Neural cell (in vitro differentiated cells): ENCODE measurements around the gene ZBTB8A. TPM values are rescaled to one million over a fixed set of nuclear protein-coding genes. Genes with fewer than 3 reads are reported as not detected.
"Not testable (repeated sequence)": the region's sequence is repeated elsewhere in the genome, so short reads cannot be mapped to it uniquely, and the experiment has no call there.

Source experiments
- H2AFZ ChIP-seq: fragments of 200-600, 300-800 bp; sonication (generic), shearing (Covaris generic); 2 replicates; pipeline ENCODE4 v1.6.0; 2014; ENCODE audit warnings: low read depth, mild to moderate bottlenecking, antibody characterized with exemption, low read length, moderate library complexity
- H3F3A ChIP-seq: fragments of 200-600 bp; shearing (Covaris generic); 2 replicates; pipeline ENCODE4 v1.6.1; 2016; ENCODE audit warnings: mild to moderate bottlenecking, moderate library complexity, mixed read lengths, antibody characterized with exemption, low read length; ENCODE audit not compliant: insufficient read depth, poor library complexity, severe bottlenecking
- H3K27ac ChIP-seq: fragments of 200-600, 300-800 bp; sonication (generic), shearing (Covaris generic); 2 replicates; pipeline ENCODE4 v1.5.1; 2014; ENCODE audit warnings: mild to moderate bottlenecking, low read length, moderate library complexity
- H3K27me3 ChIP-seq: fragments of 300-800, 200-600 bp; sonication (generic), shearing (Covaris generic); 2 replicates; pipeline ENCODE4 v1.6.0; 2014; ENCODE audit warnings: mild to moderate bottlenecking, low read depth, low read length, moderate library complexity; ENCODE audit not compliant: insufficient read depth
- H3K36me3 ChIP-seq: fragments of 300-800, 200-600 bp; sonication (generic), shearing (Covaris generic); 2 replicates; pipeline ENCODE4 v1.5.1; 2014; ENCODE audit warnings: mild to moderate bottlenecking, antibody characterized with exemption, low read length, moderate library complexity; ENCODE audit not compliant: insufficient read depth
- H3K4me2 ChIP-seq: fragments of 300-800, 200-600 bp; sonication (generic), shearing (Covaris generic); 2 replicates; pipeline ENCODE4 v1.6.0; 2014; ENCODE audit warnings: mild to moderate bottlenecking, low read length
- H3K4me3 ChIP-seq: fragments of 300-800, 200-600 bp; sonication (generic), shearing (Covaris generic); 2 replicates; pipeline ENCODE4 v1.5.1; 2014; ENCODE audit warnings: mild to moderate bottlenecking, low read length, moderate library complexity
- H3K79me2 ChIP-seq: fragments of 200-600 bp; shearing (Covaris generic); replicated peaks from 2 replicates; pipeline ENCODE4 v1.6.0; 2014; ENCODE audit warnings: mild to moderate bottlenecking, low read length, moderate library complexity; ENCODE audit not compliant: insufficient read depth
- H3K9ac ChIP-seq: fragments of 300-800, 200-600 bp; sonication (generic), shearing (Covaris generic); 2 replicates; pipeline ENCODE4 v1.6.1; 2016; ENCODE audit warnings: mild to moderate bottlenecking, low read length, mixed read lengths
- H3K9me2 ChIP-seq: fragments of 200-600 bp; shearing (Covaris generic); 2 replicates; pipeline ENCODE4 v1.6.1; 2016; ENCODE audit warnings: mild to moderate bottlenecking, low read length, mixed read lengths; ENCODE audit not compliant: insufficient read depth
- H3K9me3 ChIP-seq: fragments of 200-600, 300-800 bp; sonication (generic), shearing (Covaris generic); 2 replicates; pipeline ENCODE4 v1.6.1; 2016; ENCODE audit warnings: mild to moderate bottlenecking, mixed run types, low read length, moderate library complexity, mixed read lengths
- H4K20me1 ChIP-seq: fragments of 200-600 bp; shearing (Covaris generic); 2 replicates; pipeline ENCODE4 v1.6.1; 2016; ENCODE audit warnings: mild to moderate bottlenecking, mixed run types; ENCODE audit not compliant: insufficient read depth
- EP300 ChIP-seq: fragments of 450-650 bp; conservative IDR thresholded peaks from 2 replicates; pipeline ENCODE4 v1.6.1; 2014; ENCODE audit warnings: antibody characterized with exemption, mild to moderate bottlenecking, moderate library complexity; ENCODE audit not compliant: poor library complexity, severe bottlenecking
- EZH2 ChIP-seq: fragments of 200-600, 300-800 bp; shearing (Covaris generic), sonication (generic); IDR thresholded peaks from 2 replicates; pipeline ENCODE4 v1.6.1; 2014; ENCODE audit warnings: antibody characterized with exemption, low read length, borderline replicate concordance, mild to moderate bottlenecking; ENCODE audit not compliant: insufficient read depth, poor library complexity, severe bottlenecking
- MXI1 ChIP-seq: fragments of 450-650 bp; conservative IDR thresholded peaks from 2 replicates; pipeline ENCODE4 v1.6.1; 2014; ENCODE audit warnings: antibody characterized with exemption, mild to moderate bottlenecking; ENCODE audit not compliant: poor library complexity, severe bottlenecking
- POLR2AphosphoS5 ChIP-seq: IDR thresholded peaks from 2 replicates; pipeline ENCODE4 v1.6.1; 2012
- RAD21 ChIP-seq: fragments of 450-650 bp; conservative IDR thresholded peaks from 2 replicates; pipeline ENCODE4 v1.6.1; 2014; ENCODE audit warnings: antibody characterized with exemption, mild to moderate bottlenecking, moderate library complexity
- SMC3 ChIP-seq: fragments of 450-650 bp; conservative IDR thresholded peaks from 2 replicates; pipeline ENCODE4 v1.6.1; 2014; ENCODE audit warnings: antibody characterized with exemption, mild to moderate bottlenecking, moderate library complexity; ENCODE audit not compliant: poor library complexity
- TAF1 ChIP-seq: IDR thresholded peaks from 2 replicates; pipeline ENCODE4 v1.6.1; 2012; ENCODE audit warnings: low read depth
- polyA plus RNA-seq: library from polyadenylated mRNA; depleted of rRNA; stranded (reverse); fragments of >200 nt; gene quantifications from 2 replicates; pipeline ENCODE4 v1.2.3, GENCODE V29; 2014
- TF ChIP-seq, protein P1 (sequence below): fragments of 450-650 bp; IDR thresholded peaks from 2 replicates; pipeline ENCODE4 v1.5.1; 2014; ENCODE audit warnings: antibody characterized with exemption, mild to moderate bottlenecking, moderate library complexity; ENCODE audit not compliant: poor library complexity, severe bottlenecking
- TF ChIP-seq, protein P2 (sequence below): IDR thresholded peaks from 2 replicates; pipeline ENCODE4 v1.6.1; 2012; ENCODE audit warnings: borderline replicate concordance

ZBTB8A gene
- polyA plus RNA-seq, 1 donor from 2014 or later = 10.1 TPM

DNA sequence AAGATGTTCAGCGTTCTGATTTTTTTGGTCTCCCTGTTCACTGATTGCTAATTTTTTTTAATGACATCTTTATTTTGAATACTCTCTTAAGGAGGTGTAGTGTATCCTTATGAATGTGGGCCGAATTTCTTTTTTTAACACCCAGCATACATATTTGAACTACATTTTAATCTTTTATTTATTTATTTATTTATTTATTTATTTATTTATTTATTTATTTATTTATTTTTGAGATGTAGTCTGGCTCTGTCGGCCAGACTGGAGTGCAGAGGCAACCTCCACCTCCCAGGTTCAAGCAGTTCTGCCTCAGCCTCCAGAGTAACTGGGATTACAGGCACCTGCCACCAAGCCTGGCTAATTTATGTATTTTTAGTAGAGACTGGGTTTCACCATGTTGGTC lies 15.1 kb downstream of the ZBTB8A start:
- Histone ChIP-seq H3K27ac (no peak overlapping the region), H3K27me3 (no peaks in the 10 kb centered on the region), H3K79me2 (peaks cover 3% of the 10 kb centered on the region), H3K4me3 (no peak overlapping the region), H3K9me3 (no peaks in the 10 kb centered on the region), H3K4me2 (no peak overlapping the region), H3F3A (no peaks in the 10 kb centered on the region), H4K20me1 (no peaks in the 10 kb centered on the region), H2AFZ (no peak overlapping the region), H3K36me3 (no peaks in the 10 kb centered on the region), H3K9ac (no peak overlapping the region), H3K9me2 (no peaks in the 10 kb centered on the region)
- TF ChIP-seq EZH2 = no peak
- no peak for TF ChIP-seq RAD21
- TF ChIP-seq TAF1 = no peak
- TF ChIP-seq MXI1 = no peak
- TF ChIP-seq SMC3 = no peak

DNA sequence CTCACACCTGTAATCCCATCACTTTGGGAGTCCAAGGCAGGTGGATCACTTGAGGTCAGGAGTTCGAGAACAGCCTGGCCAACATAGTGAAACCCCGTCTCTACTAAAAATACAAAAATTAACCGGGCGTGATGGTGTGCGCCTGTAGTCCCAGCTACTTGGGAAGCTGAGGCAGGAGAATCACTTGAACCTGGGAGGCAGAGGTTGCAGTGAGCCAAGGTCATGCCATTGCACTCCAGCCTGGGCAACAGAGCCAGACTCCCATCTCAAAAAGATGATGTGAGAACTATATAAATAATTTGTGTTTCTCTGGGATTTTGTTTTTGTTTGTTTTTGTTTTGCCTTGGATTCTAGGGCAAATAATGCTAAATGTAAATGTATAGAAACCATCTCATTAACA lies 17.8 kb downstream of the ZBTB8A start:
- H3K36me3 ChIP-seq, H3K27ac ChIP-seq, H3F3A ChIP-seq: not testable (repeated sequence)

DNA sequence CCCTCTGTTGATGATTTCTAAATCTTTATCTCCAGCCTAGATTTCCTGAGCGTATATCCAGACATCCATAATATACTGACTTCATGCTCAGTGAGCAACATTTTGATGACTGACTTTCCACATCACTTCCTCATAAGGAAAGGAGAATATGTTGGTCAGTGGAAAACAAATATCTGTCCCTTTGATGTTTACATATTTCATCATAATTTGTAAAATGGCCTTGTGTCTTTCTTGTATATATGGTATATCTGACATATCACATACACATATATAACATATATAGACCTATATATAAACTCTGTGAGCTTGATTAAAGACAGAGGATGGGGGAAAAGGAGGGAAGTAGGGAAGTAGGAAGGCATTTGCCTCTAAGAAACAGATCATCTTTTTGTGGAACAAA lies 18.6 kb downstream of the ZBTB8A start:
- H3K9me2 ChIP-seq = no peaks in the 10 kb centered on the region
- H3K9me3 ChIP-seq = no peaks in the 10 kb centered on the region
- H4K20me1 ChIP-seq = no peaks in the 10 kb centered on the region
- no peaks in the 10 kb centered on the region for H3K79me2 ChIP-seq
- no peak overlapping the region for H3K4me2 ChIP-seq
- H2AFZ ChIP-seq = no peak overlapping the region
- TF ChIP-seq, protein P1, sequence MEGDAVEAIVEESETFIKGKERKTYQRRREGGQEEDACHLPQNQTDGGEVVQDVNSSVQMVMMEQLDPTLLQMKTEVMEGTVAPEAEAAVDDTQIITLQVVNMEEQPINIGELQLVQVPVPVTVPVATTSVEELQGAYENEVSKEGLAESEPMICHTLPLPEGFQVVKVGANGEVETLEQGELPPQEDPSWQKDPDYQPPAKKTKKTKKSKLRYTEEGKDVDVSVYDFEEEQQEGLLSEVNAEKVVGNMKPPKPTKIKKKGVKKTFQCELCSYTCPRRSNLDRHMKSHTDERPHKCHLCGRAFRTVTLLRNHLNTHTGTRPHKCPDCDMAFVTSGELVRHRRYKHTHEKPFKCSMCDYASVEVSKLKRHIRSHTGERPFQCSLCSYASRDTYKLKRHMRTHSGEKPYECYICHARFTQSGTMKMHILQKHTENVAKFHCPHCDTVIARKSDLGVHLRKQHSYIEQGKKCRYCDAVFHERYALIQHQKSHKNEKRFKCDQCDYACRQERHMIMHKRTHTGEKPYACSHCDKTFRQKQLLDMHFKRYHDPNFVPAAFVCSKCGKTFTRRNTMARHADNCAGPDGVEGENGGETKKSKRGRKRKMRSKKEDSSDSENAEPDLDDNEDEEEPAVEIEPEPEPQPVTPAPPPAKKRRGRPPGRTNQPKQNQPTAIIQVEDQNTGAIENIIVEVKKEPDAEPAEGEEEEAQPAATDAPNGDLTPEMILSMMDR = no peak
- TF ChIP-seq RAD21 (no peak), EZH2 (no peak), TAF1 (no peak), SMC3 (no peak), MXI1 (no peak), EP300 (no peak), POLR2AphosphoS5 (no peak)
- TF ChIP-seq, protein P2, sequence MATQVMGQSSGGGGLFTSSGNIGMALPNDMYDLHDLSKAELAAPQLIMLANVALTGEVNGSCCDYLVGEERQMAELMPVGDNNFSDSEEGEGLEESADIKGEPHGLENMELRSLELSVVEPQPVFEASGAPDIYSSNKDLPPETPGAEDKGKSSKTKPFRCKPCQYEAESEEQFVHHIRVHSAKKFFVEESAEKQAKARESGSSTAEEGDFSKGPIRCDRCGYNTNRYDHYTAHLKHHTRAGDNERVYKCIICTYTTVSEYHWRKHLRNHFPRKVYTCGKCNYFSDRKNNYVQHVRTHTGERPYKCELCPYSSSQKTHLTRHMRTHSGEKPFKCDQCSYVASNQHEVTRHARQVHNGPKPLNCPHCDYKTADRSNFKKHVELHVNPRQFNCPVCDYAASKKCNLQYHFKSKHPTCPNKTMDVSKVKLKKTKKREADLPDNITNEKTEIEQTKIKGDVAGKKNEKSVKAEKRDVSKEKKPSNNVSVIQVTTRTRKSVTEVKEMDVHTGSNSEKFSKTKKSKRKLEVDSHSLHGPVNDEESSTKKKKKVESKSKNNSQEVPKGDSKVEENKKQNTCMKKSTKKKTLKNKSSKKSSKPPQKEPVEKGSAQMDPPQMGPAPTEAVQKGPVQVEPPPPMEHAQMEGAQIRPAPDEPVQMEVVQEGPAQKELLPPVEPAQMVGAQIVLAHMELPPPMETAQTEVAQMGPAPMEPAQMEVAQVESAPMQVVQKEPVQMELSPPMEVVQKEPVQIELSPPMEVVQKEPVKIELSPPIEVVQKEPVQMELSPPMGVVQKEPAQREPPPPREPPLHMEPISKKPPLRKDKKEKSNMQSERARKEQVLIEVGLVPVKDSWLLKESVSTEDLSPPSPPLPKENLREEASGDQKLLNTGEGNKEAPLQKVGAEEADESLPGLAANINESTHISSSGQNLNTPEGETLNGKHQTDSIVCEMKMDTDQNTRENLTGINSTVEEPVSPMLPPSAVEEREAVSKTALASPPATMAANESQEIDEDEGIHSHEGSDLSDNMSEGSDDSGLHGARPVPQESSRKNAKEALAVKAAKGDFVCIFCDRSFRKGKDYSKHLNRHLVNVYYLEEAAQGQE = no peak
- no peaks in the 10 kb centered on the region for H3K27me3 ChIP-seq
- H3F3A ChIP-seq = no peaks in the 10 kb centered on the region
- H3K36me3 ChIP-seq = peaks cover 4% of the 10 kb centered on the region
- H3K9ac ChIP-seq = no peak overlapping the region
- no peak overlapping the region for H3K4me3 ChIP-seq
- H3K27ac ChIP-seq = no peak overlapping the region

More for the DNA sequence above, 17.8 kb downstream of the ZBTB8A start:
- not testable (repeated sequence) for H3K27me3 ChIP-seq, H3K4me3 ChIP-seq, H4K20me1 ChIP-seq, H2AFZ ChIP-seq, H3K4me2 ChIP-seq, H3K9ac ChIP-seq, H3K9me2 ChIP-seq, H3K9me3 ChIP-seq, H3K79me2 ChIP-seq
